Aorta (tissue), 5 donors: ENCODE measurements around the gene CTAG1B. TPM values are rescaled to one million over a fixed set of nuclear protein-coding genes. Genes with fewer than 3 reads are reported as not detected.
"Not testable (repeated sequence)": the region's sequence is repeated elsewhere in the genome, so short reads cannot be mapped to it uniquely, and the experiment has no call there.

ENCODE experiments used
- ATAC-seq: fragments of 200-7000 bp; cut with Tn5 transposase; one replicate; pipeline ENCODE4 v1.9.1; 2022; ENCODE audit warnings: moderate library complexity; ENCODE audit not compliant: low FRiP score
- DNase-seq, 2 donors: peaks; one replicate each; pipeline ENCODE4 v3.0.0-alpha.2; 2020
- H3K27ac ChIP-seq, 2 donors: one replicate each; pipeline ENCODE4 v1.5.1; 2013; ENCODE audit warnings: low read length in 2 of 2, mild to moderate bottlenecking in 2 of 2, moderate library complexity in 2 of 2, control low read depth in 1 of 2, inconsistent platforms in 1 of 2, low read depth in 1 of 2
- H3K27me3 ChIP-seq, 2 donors: one replicate each; pipeline ENCODE4 v1.6.1; 2013; ENCODE audit warnings: control low read depth in 1 of 2, low read length in 1 of 2, mild to moderate bottlenecking in 1 of 2, moderate library complexity in 1 of 2; ENCODE audit not compliant: insufficient read depth in 2 of 2, control insufficient read depth in 1 of 2
- H3K36me3 ChIP-seq, 2 donors: one replicate each; pipeline ENCODE4 v1.6.1; 2013; ENCODE audit warnings: control low read depth in 1 of 2, low read length in 1 of 2, mild to moderate bottlenecking in 1 of 2; ENCODE audit not compliant: insufficient read depth in 2 of 2, control insufficient read depth in 1 of 2
- H3K4me1 ChIP-seq, 2 donors: one replicate each; pipeline ENCODE4 v1.6.1; 2013; ENCODE audit warnings: low read length in 2 of 2, control low read depth in 1 of 2, mild to moderate bottlenecking in 1 of 2, moderate library complexity in 1 of 2; ENCODE audit not compliant: insufficient read depth in 2 of 2, control insufficient read depth in 1 of 2
- H3K4me3 ChIP-seq, 2 donors: one replicate each; pipeline ENCODE4 v1.5.1; 2013; ENCODE audit warnings: low read length in 2 of 2, control low read depth in 1 of 2, mild to moderate bottlenecking in 1 of 2
- H3K9me3 ChIP-seq: one replicate; pipeline ENCODE4 v1.6.1; 2013; ENCODE audit warnings: mild to moderate bottlenecking, low read length; ENCODE audit not compliant: control insufficient read depth
- WGBS, 2 donors: extraction: QIAGEN DNeasy Blood & Tissue Kit; methylation state at CpG; one replicate each; pipeline ENCODE4 v1.1.7; 2013; 5-methylcytosine and 5-hydroxymethylcytosine counted together
- intact Hi-C, 2 donors: fragments of 100-400 bp; cut with DNase I; formaldehyde crosslinking; loops; one replicate each; pipeline versions ENCODE4 v1.14.2 to v1.15.0; 2022
- polyA plus RNA-seq, 2 donors: library from polyadenylated mRNA; stranded (reverse); fragments of 200-250 nt; gene quantifications; one replicate each; pipeline ENCODE4 v1.2.3, GENCODE V29; 2013
- total RNA-seq, 2 donors: library from RNA; stranded (reverse); fragmentation: NEBNext Ultra II Directional; extraction: Animal tissue kit (Norgen Biotek cat#: 25700); gene quantifications; one replicate each; pipeline ENCODE4 v1.2.1, GENCODE V29; 2021
- donor health status: healthy with polysubstance abuse.
- donor health status: Bipolar disorder and iron deficiency.
- donor health status: DM: no; HTN: no; CAD: no.
- donor health status: DM: no; HTN: no; CAD: no.
- donor health status: DM: yes; HTN: yes; CAD: no.

CTAG1B gene
- total and polyA plus RNA-seq, 4 donors: not detected

DNA sequence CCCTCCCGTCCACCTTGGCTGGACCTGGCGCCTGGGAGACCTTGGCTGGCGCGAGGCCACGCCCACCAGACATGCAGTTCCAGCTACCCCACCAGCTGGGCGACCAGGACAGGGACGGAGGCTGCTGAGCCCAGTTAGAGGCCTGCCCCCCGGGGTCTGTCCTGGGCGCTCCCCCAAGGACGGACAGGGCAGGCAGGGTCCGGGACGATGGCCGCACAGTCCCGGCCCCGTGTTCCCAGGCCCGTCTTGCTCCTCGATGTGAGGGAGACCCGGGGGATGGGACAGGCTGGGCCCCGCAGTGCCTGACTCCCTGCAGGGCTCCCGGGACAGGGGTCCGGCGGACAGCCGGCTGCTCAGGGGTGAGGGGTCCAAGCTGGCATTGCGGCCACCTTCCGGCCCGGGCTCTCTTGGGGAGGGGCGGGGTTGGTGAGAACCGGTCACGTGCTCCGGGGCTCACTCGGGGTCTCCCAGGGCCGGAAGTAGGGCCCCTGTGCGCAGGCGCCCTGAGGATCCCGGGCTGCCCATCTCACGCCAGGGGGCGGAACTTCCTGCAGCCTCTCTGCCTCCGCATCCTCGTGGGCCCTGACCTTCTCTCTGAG, 34.4 kb downstream of the CTAG1B start, which contains the start of gene CTAG1A:
TSS of gene CTAG1A (plus strand) at position 549 of the 599 bp plus-strand sequence. CDS start 74 bp downstream, outside the sequence.
- DNase-seq, H3K36me3 ChIP-seq, H3K4me3 ChIP-seq, intact Hi-C loops, H3K27ac ChIP-seq, H3K4me1 ChIP-seq, H3K27me3 ChIP-seq, H3K9me3 ChIP-seq: not testable (repeated sequence)
- no CpG with 5 or more reads among the region's 39 CpGs for WGBS, 2 donors
- ATAC-seq: peak; percentile 28

GRCh38 chrX:154582994-154583393, 36.1 kb downstream of the CTAG1B start:
- DNase-seq, H3K27me3 ChIP-seq, ATAC-seq, H3K4me1 ChIP-seq, H3K9me3 ChIP-seq, H3K36me3 ChIP-seq, intact Hi-C loops, H3K27ac ChIP-seq, H3K4me3 ChIP-seq: not testable (repeated sequence)
- no CpG with 5 or more reads among the region's 8 CpGs for WGBS, 2 donors

GRCh38 chrX:154575076-154575475, 44.0 kb downstream of the CTAG1B start:
- H3K4me1 ChIP-seq, intact Hi-C loops, H3K36me3 ChIP-seq, H3K27ac ChIP-seq, H3K4me3 ChIP-seq, H3K27me3 ChIP-seq, DNase-seq, H3K9me3 ChIP-seq: not testable (repeated sequence)
- no CpG with 5 or more reads among the region's 5 CpGs for WGBS, 2 donors
- ATAC-seq: peak; percentile 55

DNA sequence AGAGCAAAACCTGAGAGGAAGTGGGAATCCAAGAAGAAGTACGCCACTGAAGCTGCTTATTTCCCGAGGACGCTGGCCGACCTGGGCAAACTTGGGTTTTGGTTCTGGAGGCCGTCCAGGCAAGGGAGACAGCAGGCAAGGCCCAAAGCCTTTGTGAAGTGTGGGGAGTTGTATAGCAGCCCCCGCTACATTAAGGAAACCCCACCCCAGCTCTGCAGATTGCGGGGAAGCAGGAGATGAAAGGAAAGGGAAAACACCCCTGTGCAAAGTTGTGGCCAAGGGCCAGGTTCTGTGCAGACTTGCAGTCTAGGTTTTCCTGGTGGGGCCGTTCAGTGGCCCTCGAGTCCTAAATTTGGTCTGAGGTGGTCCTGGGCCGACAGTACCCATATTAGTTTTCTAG, 46.0 kb downstream of the CTAG1B start:
- H3K27me3 ChIP-seq, ATAC-seq, DNase-seq, H3K27ac ChIP-seq, H3K9me3 ChIP-seq, intact Hi-C loops, H3K4me3 ChIP-seq, H3K4me1 ChIP-seq, H3K36me3 ChIP-seq: not testable (repeated sequence)
- no CpG with 5 or more reads among the region's 10 CpGs for WGBS, 2 donors

- intact Hi-C loops, H3K27ac ChIP-seq, H3K9me3 ChIP-seq, H3K36me3 ChIP-seq, H3K4me1 ChIP-seq, H3K4me3 ChIP-seq, H3K27me3 ChIP-seq, ATAC-seq, DNase-seq: not testable (repeated sequence)
- WGBS, 2 donors: no CpG with 5 or more reads among the region's 11 CpGs
Observed at GRCh38 chrX:154570361-154570760, 48.7 kb downstream of the CTAG1B start.

Other genes with a start within 250 kb of the CTAG1B start
- 1,000 to 10,000 TPM; 4,329 to 7,587 TPM for gene FLNA, start 244.6 kb downstream of the CTAG1B start, total RNA-seq
- 1,000 to 10,000 TPM in 1 of 2 donors, 100 to 1,000 TPM in 1; 515 to 7,857 TPM for gene FLNA, start 244.6 kb downstream of the CTAG1B start, polyA plus RNA-seq
- gene EMD, start 240.0 kb downstream of the CTAG1B start, total RNA-seq: 10 to 100 TPM; 49.9 to 73.1 TPM
- 100 to 1,000 TPM in 1 of 2 donors, 10 to 100 TPM in 1; 97.7 to 157 TPM for gene EMD, start 240.0 kb downstream of the CTAG1B start, polyA plus RNA-seq
- 1,000 to 10,000 TPM; 2,525 to 2,861 TPM for gene RPL10, start 220.9 kb downstream of the CTAG1B start, total RNA-seq
- 1,000 to 10,000 TPM; 7,028 to 7,505 TPM for gene RPL10, start 220.9 kb downstream of the CTAG1B start, polyA plus RNA-seq
- 10 to 100 TPM; 25.9 to 29.0 TPM for gene DNASE1L1, start 210.0 kb downstream of the CTAG1B start, total RNA-seq
- gene DNASE1L1, start 210.0 kb downstream of the CTAG1B start, polyA plus RNA-seq: 10 to 100 TPM; 37.3 to 46.2 TPM
- gene TAFAZZIN, start 207.7 kb downstream of the CTAG1B start, total RNA-seq: 10 to 100 TPM; 30.8 to 59.6 TPM
- gene TAFAZZIN, start 207.7 kb downstream of the CTAG1B start, polyA plus RNA-seq: 100 to 1,000 TPM in 1 of 2 donors, 1 to 10 TPM in 1; 5.5 to 129 TPM
- 10 to 100 TPM; 63.3 to 63.5 TPM for gene ATP6AP1, start 190.6 kb downstream of the CTAG1B start, total RNA-seq
- gene ATP6AP1, start 190.6 kb downstream of the CTAG1B start, polyA plus RNA-seq: 10 to 100 TPM; 44.1 to 77.5 TPM
- gene GDI1, start 182.1 kb downstream of the CTAG1B start, total RNA-seq: 100 to 1,000 TPM; 124 to 130 TPM
- 100 to 1,000 TPM in 1 of 2 donors, 10 to 100 TPM in 1; 77.0 to 209 TPM for gene GDI1, start 182.1 kb downstream of the CTAG1B start, polyA plus RNA-seq
- gene FAM50A, start 175.1 kb downstream of the CTAG1B start, total RNA-seq: 10 to 100 TPM; 57.1 to 62.9 TPM
- gene FAM50A, start 175.1 kb downstream of the CTAG1B start, polyA plus RNA-seq: 100 to 1,000 TPM; 138 to 246 TPM
- 10 to 100 TPM; 59.4 to 79.1 TPM for gene PLXNA3, start 161.0 kb downstream of the CTAG1B start, total RNA-seq
- gene PLXNA3, start 161.0 kb downstream of the CTAG1B start, polyA plus RNA-seq: 10 to 100 TPM in 1 of 2 donors, 1 to 10 TPM in 1; 6.5 to 39.7 TPM
- 1 to 10 TPM; 6.0 to 8.3 TPM for gene LAGE3, start 140.0 kb downstream of the CTAG1B start, total RNA-seq
- gene LAGE3, start 140.0 kb downstream of the CTAG1B start, polyA plus RNA-seq: 1 to 10 TPM; 3.5 to 9.1 TPM
- gene UBL4A, start 132.7 kb downstream of the CTAG1B start, total RNA-seq: 10 to 100 TPM; 20.5 to 27.2 TPM
- gene UBL4A, start 132.7 kb downstream of the CTAG1B start, polyA plus RNA-seq: 10 to 100 TPM; 24.3 to 26.6 TPM
- gene SLC10A3, start 128.7 kb downstream of the CTAG1B start, total RNA-seq: 10 to 100 TPM; 24.2 to 27.7 TPM
- gene SLC10A3, start 128.7 kb downstream of the CTAG1B start, polyA plus RNA-seq: 10 to 100 TPM; 16.8 to 38.8 TPM
- 10 to 100 TPM; 26.1 to 34.5 TPM for gene FAM3A, start 103.0 kb downstream of the CTAG1B start, total RNA-seq
- 100 to 1,000 TPM in 1 of 2 donors, 10 to 100 TPM in 1; 41.4 to 101 TPM for gene FAM3A, start 103.0 kb downstream of the CTAG1B start, polyA plus RNA-seq
- gene G6PD, start 72.4 kb downstream of the CTAG1B start, total RNA-seq: 10 to 100 TPM; 66.2 to 70.9 TPM
- 10 to 100 TPM; 19.7 to 61.8 TPM for gene G6PD, start 72.4 kb downstream of the CTAG1B start, polyA plus RNA-seq
- gene IKBKG, start 71.7 kb downstream of the CTAG1B start, total RNA-seq: 10 to 100 TPM; 30.3 to 31.8 TPM
- gene IKBKG, start 71.7 kb downstream of the CTAG1B start, polyA plus RNA-seq: 10 to 100 TPM; 12.0 to 51.3 TPM
- gene CTAG1A, start 34.1 kb downstream of the CTAG1B start, total RNA-seq: not detected
- not detected for gene CTAG1A, start 34.1 kb downstream of the CTAG1B start, polyA plus RNA-seq
- gene CTAG2, start 34.3 kb upstream of the CTAG1B start, total RNA-seq: not detected
- 10 to 100 TPM in 1 of 2 donors, not detected in 1; 11.0 TPM for gene CTAG2, start 34.3 kb upstream of the CTAG1B start, polyA plus RNA-seq
- gene GAB3, start 131.8 kb upstream of the CTAG1B start, total RNA-seq: 10 to 100 TPM in 1 of 2 donors, 1 to 10 TPM in 1; 5.2 to 12.8 TPM
- 1 to 10 TPM; 1.6 to 4.1 TPM for gene GAB3, start 131.8 kb upstream of the CTAG1B start, polyA plus RNA-seq
- 10 to 100 TPM; 25.2 to 29.8 TPM for gene DKC1, start 143.6 kb upstream of the CTAG1B start, total RNA-seq
- gene DKC1, start 143.6 kb upstream of the CTAG1B start, polyA plus RNA-seq: 10 to 100 TPM; 15.1 to 31.9 TPM
- 10 to 100 TPM; 37.4 to 45.7 TPM for gene MPP1, start 186.2 kb upstream of the CTAG1B start, total RNA-seq
- 10 to 100 TPM; 23.4 to 38.3 TPM for gene MPP1, start 186.2 kb upstream of the CTAG1B start, polyA plus RNA-seq
- gene SMIM9, start 215.4 kb upstream of the CTAG1B start, total RNA-seq: under 1 TPM in 1 of 2 donors, not detected in 1; 0.39 TPM
- gene SMIM9, start 215.4 kb upstream of the CTAG1B start, polyA plus RNA-seq: not detected